Gastrocnemius medialis (tissue), 4 donors: Measurements from ENCODE around the gene NDUFAF8. TPM values are rescaled to one million over a fixed set of nuclear protein-coding genes. Genes with fewer than 3 reads are reported as not detected.

ENCODE experiments used
- ATAC-seq, 2 donors: fragments of 150-250 bp; one replicate each; pipeline ENCODE4 v1.9.1; 2016
- DNase-seq, 2 donors: peaks; one replicate each; pipeline ENCODE4 v3.0.0-alpha.2; 2019
- H3K27ac ChIP-seq, 4 donors: fragments of 200-600 bp; sonication (generic); 1 replicate in 1 of 4; 2 replicates in 3 of 4; pipeline ENCODE4 v1.5.1; 2016 to 2018; ENCODE audit warnings: mild to moderate bottlenecking in 2 of 4, moderate library complexity in 1 of 4
- H3K27me3 ChIP-seq, 3 donors: fragments of 200-600 bp; sonication (generic) in 2 of 3; 1 replicate in 1 of 3; 2 replicates in 2 of 3; pipeline versions ENCODE4 v1.5.1 to v1.6.0; 2016 to 2019; ENCODE audit warnings: mild to moderate bottlenecking in 1 of 3, moderate library complexity in 1 of 3
- H3K36me3 ChIP-seq, 2 donors: fragments of 200-600 bp; sonication (generic) in 1 of 2; one replicate each; pipeline ENCODE4 v1.5.1; 2017 to 2018
- H3K4me1 ChIP-seq, 2 donors: fragments of 200-600 bp; sonication (generic) in 1 of 2; one replicate each; pipeline ENCODE4 v1.5.1; 2016 to 2017; ENCODE audit warnings: mild to moderate bottlenecking in 2 of 2
- H3K4me3 ChIP-seq, 4 donors: fragments of 200-600 bp; sonication (generic) in 3 of 4; 1 replicate in 1 of 4; 2 replicates in 3 of 4; pipeline ENCODE4 v1.5.1; 2016 to 2019; ENCODE audit warnings: mild to moderate bottlenecking in 2 of 4
- H3K9me3 ChIP-seq, 3 donors: fragments of 200-600 bp; sonication (generic) in 2 of 3; 1 replicate in 1 of 3; 2 replicates in 2 of 3; pipeline ENCODE4 v1.5.1; 2016 to 2019
- CTCF ChIP-seq, 5 experiments: fragments of 450-650 bp in 3 of 5; fragments of 200-600 bp in 2 of 5; sonication (generic) in 2 of 5; IDR thresholded peaks in 4 of 5; conservative IDR thresholded peaks in 1 of 5; 1 replicate in 4 of 5; 2 replicates in 1 of 5; pipeline ENCODE4 v1.5.1; 2016 to 2019; ENCODE audit warnings: antibody characterized with exemption in 5 of 5, mild to moderate bottlenecking in 3 of 5, moderate library complexity in 3 of 5
- POLR2A ChIP-seq, 2 donors: fragments of 450-650 bp; IDR thresholded peaks; one replicate each; pipeline ENCODE4 v1.6.1; 2017; ENCODE audit warnings: antibody characterized with exemption in 2 of 2, mild to moderate bottlenecking in 2 of 2, moderate library complexity in 2 of 2
- in situ Hi-C, 4 donors: fragments of 200-750 bp; cut with MboI; loops; one replicate each; pipeline versions ENCODE4 v1.15.0 to v1.8.0; 2017; ENCODE audit warnings: low sequenced_read_pairs in 4 of 4
- intact Hi-C: fragments of 100-400 bp; cut with DNase I; formaldehyde crosslinking; loops from one replicate; pipeline ENCODE4 v1.15.1; 2023; ENCODE audit warnings: low total_unique reads
- total RNA-seq, 4 donors: library from RNA; depleted of rRNA; stranded (reverse); fragments of >200 nt; gene quantifications; one replicate each; pipeline versions ENCODE4 v1.1.0 to v1.2.3, GENCODE V29; 2016

Gene NDUFAF8
- total RNA-seq, 4 donors from 2014 or later, result 39.4 to 700 (median 74.5) TPM

DNA sequence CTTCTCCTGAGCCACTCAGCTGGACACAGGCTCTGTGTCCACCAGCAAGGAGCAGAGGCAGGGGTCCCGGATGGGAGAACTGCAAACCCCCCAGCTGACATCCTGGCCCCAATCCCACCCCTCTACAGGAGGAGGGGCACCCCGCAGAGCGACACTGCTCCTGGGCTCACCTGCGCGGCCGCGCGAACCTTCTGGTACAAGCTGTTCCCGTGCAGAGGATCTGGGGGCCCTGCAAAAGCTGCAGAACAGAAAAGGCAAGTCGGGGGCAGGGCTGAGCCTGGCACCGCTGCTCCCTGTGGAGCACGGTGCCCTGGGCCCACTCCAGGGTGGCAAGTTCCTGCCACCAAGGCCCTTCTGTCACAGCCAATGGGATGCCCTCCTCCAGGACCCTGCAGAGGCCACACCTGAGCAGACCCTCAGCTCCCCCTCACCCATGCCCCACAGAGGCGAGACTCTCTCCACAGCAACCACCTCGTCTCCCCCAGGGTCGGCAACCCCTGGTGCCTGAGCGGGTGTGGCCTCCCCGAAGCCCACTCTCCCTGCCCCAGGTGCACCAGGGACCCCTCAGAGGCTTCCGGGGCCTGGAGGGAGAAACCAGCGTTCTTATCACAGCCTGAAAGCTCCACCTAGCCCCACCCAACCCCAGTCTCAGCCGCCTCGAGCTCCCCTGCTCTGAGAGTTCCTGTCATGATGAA lies 5.2 kb upstream of the NDUFAF8 start:
- in situ Hi-C loops, result loop anchor here in 1 of 4 donors (25.0 kb wide), 1 partner anchor 97 kb away; no protein-coding TSS in a partner anchor

DNA sequence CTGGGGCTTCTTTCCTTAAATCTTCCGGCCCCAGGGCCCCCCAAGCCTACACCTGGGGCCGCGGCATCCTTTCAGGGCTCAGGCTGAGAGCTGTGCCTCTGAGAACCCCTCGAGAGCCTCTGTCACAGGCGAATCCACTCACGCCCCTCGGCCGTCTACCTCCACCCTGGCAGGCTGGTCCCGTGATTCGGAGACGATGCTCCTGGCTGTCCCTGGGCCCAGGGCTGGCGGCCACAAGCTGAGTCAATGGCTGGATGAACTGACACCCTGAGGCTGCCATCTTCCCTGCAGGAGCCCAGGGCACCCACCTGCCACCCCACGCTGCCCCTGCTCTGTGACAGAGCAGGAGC lies 4.6 kb upstream of the NDUFAF8 start:
- Histone ChIP-seq H3K4me1 (peaks cover 10 to 12% of the 10 kb centered on the region in 2 donors), H3K9me3 (no peaks in the 10 kb centered on the region), H3K36me3 (peaks cover 0 to 47% of the 10 kb centered on the region in 2 donors), H3K27me3 (no peaks in the 10 kb centered on the region), H3K27ac (no peak overlapping the region), H3K4me3 (no peak overlapping the region)
- intact Hi-C loops (no loop called here), in situ Hi-C loops (loop anchor here in 1 of 4 donors (25.0 kb wide), 1 partner anchor 97 kb away; no protein-coding TSS in a partner anchor)
- ATAC-seq, result no peak
- TF ChIP-seq CTCF (IDR thresholded peaks at IDR 0.05 in 4 of 5, conservative IDR thresholded peaks at IDR 0.05 in 1 of 5) (no peak), POLR2A (IDR thresholded peaks at IDR 0.05) (no peak)
- DNase-seq, result no peak

More for the DNA sequence above, 5.2 kb upstream of the NDUFAF8 start:
- no peak for DNase-seq
- Histone ChIP-seq H3K27ac (no peak overlapping the region), H3K4me1 (peaks cover 10 to 12% of the 10 kb centered on the region in 2 donors), H3K9me3 (no peaks in the 10 kb centered on the region), H3K36me3 (peaks cover 0 to 51% of the 10 kb centered on the region in 2 donors), H3K27me3 (no peaks in the 10 kb centered on the region), H3K4me3 (no peak overlapping the region)
- TF ChIP-seq CTCF (IDR thresholded peaks at IDR 0.05 in 4 of 5, conservative IDR thresholded peaks at IDR 0.05 in 1 of 5), result no peak
- TF ChIP-seq POLR2A (IDR thresholded peaks at IDR 0.05), result no peak
- intact Hi-C loops, result no loop called here
- ATAC-seq, result no peak

DNA sequence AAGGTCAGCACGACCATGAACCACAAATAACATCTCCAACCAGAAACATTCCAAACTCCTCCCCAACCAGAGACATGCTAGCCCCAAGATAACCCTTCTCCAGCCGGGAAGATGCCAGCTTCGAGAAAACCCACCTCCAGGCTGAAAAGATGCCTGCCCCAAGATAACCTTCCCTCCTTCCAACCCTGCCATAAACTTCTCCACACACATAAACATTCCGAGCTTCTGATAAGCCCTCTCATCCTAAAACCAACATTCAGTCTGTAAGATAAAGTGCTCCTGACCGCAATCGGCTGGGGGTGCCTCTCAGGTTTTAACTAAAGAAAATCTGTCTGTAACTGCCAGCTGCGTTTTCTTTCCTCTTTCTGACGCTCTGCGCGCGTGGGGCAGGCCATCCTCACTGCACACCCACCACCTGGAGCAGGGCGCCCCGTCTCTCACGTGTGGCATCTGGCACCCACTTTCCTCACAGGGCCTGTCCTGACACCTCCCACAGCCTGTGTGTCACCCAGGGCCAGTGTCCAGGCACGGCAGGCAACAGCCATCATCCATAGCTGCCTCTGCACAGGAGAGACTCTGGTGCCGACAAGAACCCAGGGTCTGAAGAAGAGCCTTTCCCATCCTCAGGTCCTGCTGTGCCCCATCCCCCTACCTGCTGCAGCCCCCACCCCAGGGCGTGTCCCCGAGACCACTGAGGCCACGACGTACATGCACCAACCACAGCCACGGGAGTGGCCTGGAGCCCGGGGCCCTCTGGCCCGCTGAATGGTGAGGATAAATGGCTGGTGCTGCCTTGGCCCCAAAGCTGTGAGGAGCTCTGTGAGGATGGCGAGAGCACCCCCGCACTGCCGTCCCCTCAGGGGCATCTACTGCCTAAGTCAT lies 3.9 kb upstream of the NDUFAF8 start:
- DNase-seq, result no peak
- no peaks in the 10 kb centered on the region for H3K27me3 ChIP-seq
- H3K36me3 ChIP-seq, result peaks cover 0 to 40% of the 10 kb centered on the region in 2 donors
- peaks cover 15 to 18% of the 10 kb centered on the region in 2 donors for H3K4me1 ChIP-seq
- intact Hi-C loops, result no loop called here
- in situ Hi-C loops, result loop anchor here in 1 of 4 donors (25.0 kb wide), 1 partner anchor 98 kb away; no protein-coding TSS in a partner anchor
- no peak for ATAC-seq
- H3K4me3 ChIP-seq, result no peak overlapping the region
- H3K9me3 ChIP-seq, result no peaks in the 10 kb centered on the region
- no peak for TF ChIP-seq POLR2A (IDR thresholded peaks at IDR 0.05)
- TF ChIP-seq CTCF (IDR thresholded peaks at IDR 0.05 in 4 of 5, conservative IDR thresholded peaks at IDR 0.05 in 1 of 5), result no peak
- no peak overlapping the region for H3K27ac ChIP-seq

DNA sequence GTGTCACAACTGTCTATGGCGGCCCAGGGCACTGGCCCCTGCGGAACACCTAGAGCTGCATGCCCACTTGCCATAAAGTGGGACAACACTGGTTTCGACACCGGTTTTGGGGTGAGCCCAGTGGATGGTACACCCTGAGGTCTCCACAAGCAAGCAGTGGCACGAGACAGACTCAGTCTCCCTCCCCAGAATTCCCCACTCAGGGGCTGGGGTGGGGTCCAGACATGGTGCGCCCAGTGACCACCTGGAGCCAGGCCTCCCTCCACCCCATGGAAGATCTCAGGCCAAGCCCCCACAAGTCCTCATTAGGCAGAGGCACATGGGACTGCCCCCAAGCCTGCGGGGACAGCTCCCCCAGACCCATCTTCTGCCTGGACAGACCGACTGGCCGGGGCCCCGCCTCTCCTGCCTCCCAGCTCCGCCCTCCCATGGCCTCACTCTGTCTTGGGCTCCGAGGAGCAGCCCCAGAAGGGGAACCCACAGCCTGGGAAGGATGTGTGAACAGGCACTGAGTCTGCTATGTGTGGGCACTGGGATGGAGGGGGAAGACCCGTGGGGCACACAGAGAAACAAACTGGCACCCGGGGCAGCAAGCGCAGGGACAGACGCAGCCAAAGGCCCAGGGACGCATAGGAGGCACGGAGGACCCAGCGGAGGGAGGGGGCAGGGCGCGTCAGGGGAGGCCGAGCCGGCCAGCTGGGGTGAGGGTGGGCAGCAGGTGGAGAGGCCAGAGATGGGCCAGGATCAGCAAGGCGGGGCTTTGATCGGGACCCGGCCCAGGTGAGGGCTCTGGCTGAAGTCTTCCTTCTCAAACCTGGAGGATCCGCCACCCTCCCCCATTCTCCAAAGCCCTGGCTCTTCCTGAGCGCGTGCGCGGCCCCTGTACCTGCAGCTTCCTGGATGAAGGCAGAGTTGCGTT lies 3.0 kb upstream of the NDUFAF8 start:
- ATAC-seq (no peak), DNase-seq (no peak)
- Histone ChIP-seq H3K27ac (no peak overlapping the region), H3K4me3 (no peak overlapping the region), H3K9me3 (no peaks in the 10 kb centered on the region), H3K36me3 (peaks cover 0 to 31% of the 10 kb centered on the region in 2 donors), H3K4me1 (peaks cover 21 to 26% of the 10 kb centered on the region in 2 donors), H3K27me3 (no peaks in the 10 kb centered on the region)
- TF ChIP-seq CTCF (IDR thresholded peaks at IDR 0.05 in 4 of 5, conservative IDR thresholded peaks at IDR 0.05 in 1 of 5), result no peak
- no peak for TF ChIP-seq POLR2A (IDR thresholded peaks at IDR 0.05)
- in situ Hi-C loops, result loop anchor here in 1 of 4 donors (25.0 kb wide), 1 partner anchor 99 kb away; no protein-coding TSS in a partner anchor
- intact Hi-C loops, result no loop called here
